H9 (cell line): Measurements from ENCODE around the gene GAK. TPM values are rescaled to one million over a fixed set of nuclear protein-coding genes. Genes with fewer than 3 reads are reported as not detected.
A peak's percentile ranks its signal among the peaks of the same experiment; 100 is the strongest.

ENCODE experiments used
- DNase-seq: peaks from one replicate; pipeline ENCODE4 v3.0.0-alpha.2; 2017
- H2AFZ ChIP-seq: one replicate; pipeline ENCODE4 v1.6.1; 2013; ENCODE audit warnings: mild to moderate bottlenecking, low read length, control low read depth, moderate library complexity
- H2AK5ac ChIP-seq: 2 replicates; pipeline ENCODE4 v1.6.1; 2013; ENCODE audit warnings: low read length, control low read depth, mixed read lengths; ENCODE audit not compliant: insufficient read length
- H2BK120ac ChIP-seq: one replicate; pipeline ENCODE4 v1.6.1; 2013; ENCODE audit warnings: low read depth, mild to moderate bottlenecking, low read length, control low read depth, inconsistent platforms; ENCODE audit not compliant: poor library complexity, severe bottlenecking
- H2BK12ac ChIP-seq: 2 replicates; pipeline ENCODE4 v1.6.1; 2013; ENCODE audit warnings: low read length, control low read depth, mixed read lengths, low read depth; ENCODE audit not compliant: insufficient read length
- H2BK15ac ChIP-seq: 2 replicates; pipeline ENCODE4 v1.6.1; 2013; ENCODE audit warnings: low read depth, low read length, control low read depth
- H2BK20ac ChIP-seq: one replicate; pipeline ENCODE4 v1.6.1; 2013; ENCODE audit warnings: low read depth, mild to moderate bottlenecking, low read length, control low read depth, inconsistent platforms; ENCODE audit not compliant: poor library complexity, severe bottlenecking
- H2BK5ac ChIP-seq: 2 replicates; pipeline ENCODE4 v1.6.1; 2013; ENCODE audit warnings: low read length, control low read depth, mixed read lengths; ENCODE audit not compliant: insufficient read length
- H3K14ac ChIP-seq: 2 replicates; pipeline ENCODE4 v1.6.1; 2013; ENCODE audit warnings: low read length, control low read depth; ENCODE audit not compliant: insufficient read depth
- H3K18ac ChIP-seq: 2 replicates; pipeline ENCODE4 v1.6.1; 2013; ENCODE audit warnings: low read depth, mild to moderate bottlenecking, mixed read lengths, low read length, control low read depth; ENCODE audit not compliant: insufficient read length
- H3K23ac ChIP-seq: 2 replicates; pipeline ENCODE4 v1.6.1; 2013; ENCODE audit warnings: low read length, control low read depth, mixed read lengths, low read depth; ENCODE audit not compliant: insufficient read length
- H3K23me2 ChIP-seq: 2 replicates; pipeline ENCODE4 v1.6.1; 2013; ENCODE audit warnings: low read depth, mild to moderate bottlenecking, mixed read lengths, low read length, control low read depth; ENCODE audit not compliant: insufficient read length, poor library complexity, severe bottlenecking
- H3K27ac ChIP-seq: 2 replicates; pipeline ENCODE4 v1.5.1; 2013; ENCODE audit warnings: low read length, control low read depth, mixed read lengths, low read depth; ENCODE audit not compliant: insufficient read length
- H3K27me3 ChIP-seq: 2 replicates; pipeline ENCODE4 v1.6.1; 2013; ENCODE audit warnings: low read length, control low read depth, inconsistent platforms; ENCODE audit not compliant: insufficient read depth
- H3K4ac ChIP-seq: 2 replicates; pipeline ENCODE4 v1.6.1; 2013; ENCODE audit warnings: low read depth, mild to moderate bottlenecking, control low read depth, inconsistent platforms, low read length, moderate library complexity
- H3K4me1 ChIP-seq: 2 replicates; pipeline ENCODE4 v1.6.1; 2013; ENCODE audit warnings: low read length, control low read depth, inconsistent platforms; ENCODE audit not compliant: insufficient read depth
- H3K4me2 ChIP-seq: 2 replicates; pipeline ENCODE4 v1.6.1; 2013; ENCODE audit warnings: low read length, control low read depth, mixed read lengths; ENCODE audit not compliant: insufficient read length, insufficient read depth
- H3K56ac ChIP-seq: 2 replicates; pipeline ENCODE4 v1.6.1; 2013; ENCODE audit warnings: low read depth, mild to moderate bottlenecking, mixed read lengths, low read length, control low read depth; ENCODE audit not compliant: insufficient read length
- H3K79me1 ChIP-seq: 2 replicates; pipeline ENCODE4 v1.6.1; 2013; ENCODE audit warnings: low read depth, mild to moderate bottlenecking, moderate library complexity, low read length, control low read depth, inconsistent platforms; ENCODE audit not compliant: insufficient read depth, poor library complexity, severe bottlenecking
- H3K79me2 ChIP-seq: 2 replicates; pipeline ENCODE4 v1.6.1; 2013; ENCODE audit warnings: low read length, control low read depth, inconsistent platforms; ENCODE audit not compliant: insufficient read depth
- H3K9ac ChIP-seq: 2 replicates; pipeline ENCODE4 v1.6.1; 2013; ENCODE audit warnings: low read length, control low read depth, mixed read lengths; ENCODE audit not compliant: insufficient read length; ENCODE audit errors: extremely low read depth
- H3K9me3 ChIP-seq: one replicate; pipeline ENCODE4 v1.6.1; 2013; ENCODE audit warnings: low read depth, low read length, inconsistent platforms; ENCODE audit not compliant: control insufficient read depth
- H3T11ph ChIP-seq: one replicate; pipeline ENCODE4 v1.6.1; 2013; ENCODE audit warnings: mild to moderate bottlenecking, low read length, control low read depth, inconsistent platforms
- H4K20me1 ChIP-seq: one replicate; pipeline ENCODE4 v1.6.1; 2013; ENCODE audit not compliant: control insufficient read depth, insufficient read length, insufficient read depth
- H4K5ac ChIP-seq: 2 replicates; pipeline ENCODE4 v1.6.1; 2013; ENCODE audit warnings: low read depth, mild to moderate bottlenecking, mixed read lengths, low read length, control low read depth; ENCODE audit not compliant: insufficient read length
- H4K8ac ChIP-seq: replicated peaks from 2 replicates; pipeline ENCODE4 v1.6.1; 2013; ENCODE audit warnings: low read length, control low read depth, mixed read lengths, low read depth; ENCODE audit not compliant: insufficient read length
- H4K91ac ChIP-seq: 2 replicates; pipeline ENCODE4 v1.6.1; 2013; ENCODE audit warnings: low read depth, mild to moderate bottlenecking, moderate library complexity, mixed read lengths, low read length, control low read depth; ENCODE audit not compliant: insufficient read length
- H3K27ac Mint-ChIP-seq, 3 experiments: 2 replicates in 2 of 3; 3 replicates in 1 of 3; pipeline ENCODE4 v1.8.0; 2020 to 2021; ENCODE audit warnings: mixed read lengths in 3 of 3, mild to moderate bottlenecking in 1 of 3, moderate library complexity in 1 of 3
- H3K27me3 Mint-ChIP-seq: 2 replicates; pipeline ENCODE4 v1.8.0; 2021; ENCODE audit warnings: low read depth, mild to moderate bottlenecking, moderate library complexity, mixed read lengths
- H3K36me3 Mint-ChIP-seq, 3 experiments: 2 replicates in 2 of 3; 3 replicates in 1 of 3; pipeline ENCODE4 v1.8.0; 2020 to 2021; ENCODE audit warnings: low read depth in 3 of 3, mixed read lengths in 3 of 3; ENCODE audit not compliant: insufficient read depth in 1 of 3
- H3K4me1 Mint-ChIP-seq, 2 experiments: 2 replicates each; pipeline ENCODE4 v1.8.0; 2020; ENCODE audit warnings: mixed read lengths in 2 of 2
- H3K4me3 Mint-ChIP-seq, 2 experiments: 2 replicates in 1 of 2; 3 replicates in 1 of 2; pipeline ENCODE4 v1.8.0; 2020 to 2021; ENCODE audit warnings: mild to moderate bottlenecking in 2 of 2, mixed read lengths in 2 of 2, moderate library complexity in 1 of 2
- H3K9me3 Mint-ChIP-seq, 2 experiments: 2 replicates in 1 of 2; 3 replicates in 1 of 2; pipeline ENCODE4 v1.8.0; 2020; ENCODE audit warnings: mild to moderate bottlenecking in 2 of 2, mixed read lengths in 2 of 2, moderate library complexity in 1 of 2
- CTCF ChIP-seq: fragments of 200-600 bp; sonication (generic); conservative IDR thresholded peaks from 3 replicates; pipeline ENCODE4 v1.8.0; 2021; ENCODE audit warnings: antibody characterized with exemption, mild to moderate bottlenecking
- WGBS: extraction: QIAGEN DNeasy Blood & Tissue Kit; methylation state at CpG from one replicate; pipeline ENCODE4 v1.1.7; 2013; ENCODE audit warnings: missing lambda C conversion rate, low lambda C conversion rate, mixed read lengths; ENCODE audit not compliant: insufficient read length; ENCODE audit errors: extremely low coverage; 5-methylcytosine and 5-hydroxymethylcytosine counted together
- total RNA-seq: library from RNA; stranded (reverse); gene quantifications from 2 replicates; pipeline ENCODE4 v1.2.1, GENCODE V29; 2021

The GAK gene
- total RNA-seq, 1 experiment from 2014 or later, result 80.7 TPM

- peaks cover 23% of the 10 kb centered on the region; the same call in 1 of the 2 replicates for H3K79me2 ChIP-seq
- no peaks in the 10 kb centered on the region for H3K9me3 ChIP-seq
- no peak for DNase-seq
- H2BK20ac ChIP-seq, result no peak overlapping the region
- H4K8ac ChIP-seq, result no peak overlapping the region
- H3K4me2 ChIP-seq, result peak overlapping the region; percentile 97
- no peak overlapping the region for H2BK5ac ChIP-seq
- Mint-ChIP-seq H3K9me3 (no peaks in the 10 kb centered on the region), H3K4me3 (peak overlapping the region; percentile 88 to 96), H3K4me1 (peaks cover 21% of the 10 kb centered on the region in 2 experiments), H3K36me3 (no peaks in the 10 kb centered on the region; a peak in 2 of 7 replicates), H3K27me3 (no peaks in the 10 kb centered on the region), H3K27ac (peak overlapping the region in 1 of 3 experiments; percentile 95; a peak in 2 of 7 replicates)
- no peak overlapping the region for H2AFZ ChIP-seq
- no peak overlapping the region for H3K18ac ChIP-seq
- H3K9ac ChIP-seq, result peak overlapping the region; percentile 79
- no peak overlapping the region for H4K5ac ChIP-seq
- WGBS, result no CpG with 5 or more reads among the region's 7 CpGs
- no peak overlapping the region for H2AK5ac ChIP-seq
- H3K14ac ChIP-seq, result no peak overlapping the region
- H3K56ac ChIP-seq, result no peak overlapping the region
- TF ChIP-seq CTCF, result no peak
- H2BK12ac ChIP-seq, result no peak overlapping the region
- peaks cover 18% of the 10 kb centered on the region for H3K23me2 ChIP-seq
- no peak overlapping the region for H4K91ac ChIP-seq
- H3K27ac ChIP-seq, result no peak overlapping the region
- peaks cover 2% of the 10 kb centered on the region for H4K20me1 ChIP-seq
- peaks cover 4% of the 10 kb centered on the region; the same call in 1 of the 2 replicates for H3K4me1 ChIP-seq
- H3T11ph ChIP-seq, result no peak overlapping the region
- H2BK15ac ChIP-seq, result no peak overlapping the region
- peaks cover 18% of the 10 kb centered on the region for H3K79me1 ChIP-seq
- H3K4ac ChIP-seq, result no peak overlapping the region
- no peak overlapping the region for H3K23ac ChIP-seq
- no peaks in the 10 kb centered on the region for H3K27me3 ChIP-seq
- H2BK120ac ChIP-seq, result no peak overlapping the region
Measured at GRCh38 chr4:930827-931193, 1.3 kb downstream of the GAK start.
